GM13977 (cell line): ENCODE measurements around the gene VPS4B.

Experiments used
- DNase-seq: peaks from one replicate; pipeline ENCODE4 v3.0.0; 2012; ENCODE audit warnings: low spot score
- CTCF ChIP-seq: IDR thresholded peaks from 2 replicates; pipeline ENCODE4 v1.5.1; 2012; ENCODE audit warnings: mild to moderate bottlenecking, control low read depth; ENCODE audit not compliant: insufficient read depth; ENCODE audit errors: extremely low read depth, missing control alignments
- in situ Hi-C: fragments of 300-500 bp; cut with MboI; formaldehyde crosslinking; loops from one replicate; pipeline ENCODE4 v1.12.0; 2022; ENCODE audit warnings: low sequenced_read_pairs, low pct_unique_long_range_greater_than_20kb, mixed read lengths, inconsistent platforms; ENCODE audit not compliant: unreplicated experiment

Gene VPS4B

GRCh38 chr18:63350230-63350629, 72.0 kb downstream of the VPS4B start:
- DNase-seq: no peak
- in situ Hi-C loops: no loop called here
- TF ChIP-seq CTCF: no peak

- TF ChIP-seq CTCF: no peak
- in situ Hi-C loops: loop anchor here (10.0 kb wide), 1 partner anchor 86 kb away; no protein-coding TSS in a partner anchor
- DNase-seq: peak; percentile 23
Observed at GRCh38 chr18:63348508-63349136, 73.7 kb downstream of the VPS4B start.

GRCh38 chr18:63346480-63347183, 75.6 kb downstream of the VPS4B start:
- in situ Hi-C loops: loop anchor here (10.0 kb wide), 1 partner anchor 88 kb away; no protein-coding TSS in a partner anchor
- no peak for DNase-seq
- TF ChIP-seq CTCF: no peak

- no peak for TF ChIP-seq CTCF
- no peak for DNase-seq
- in situ Hi-C loops: loop anchor here (10.0 kb wide), 1 partner anchor 89 kb away; no protein-coding TSS in a partner anchor
Observed at GRCh38 chr18:63346031-63346430, 76.2 kb downstream of the VPS4B start.

GRCh38 chr18:63344918-63345317, 77.4 kb downstream of the VPS4B start:
- no peak for TF ChIP-seq CTCF
- in situ Hi-C loops: loop anchor here (10.0 kb wide), 1 partner anchor 90 kb away; no protein-coding TSS in a partner anchor
- no peak for DNase-seq

- DNase-seq: no peak
- in situ Hi-C loops: loop anchor here (10.0 kb wide), 1 partner anchor 91 kb away; no protein-coding TSS in a partner anchor
- no peak for TF ChIP-seq CTCF
Observed at GRCh38 chr18:63344263-63344662, 78.0 kb downstream of the VPS4B start.
